ENCODE results near the gene PKP3. TPM values are rescaled to one million over a fixed set of nuclear protein-coding genes. Genes with fewer than 3 reads are reported as not detected.

PKP3 gene
- total RNA-seq, 6 donors from 2014 or later, result 33.4 to 86.3 (median 55.2) TPM

- DNase-seq, result peak in 1 of 2 donors; percentile 57
- Histone ChIP-seq H3K27me3 (no peaks in the 10 kb centered on the region), H3K4me3 (peak overlapping the region in 1 of 4 donors; percentile 90), H3K27ac (peak overlapping the region in 1 of 4 donors; percentile 45), H3K4me1 (peaks cover 35 to 58% (median 42%) of the 10 kb centered on the region in 4 donors), H3K9me3 (no peaks in the 10 kb centered on the region), H3K36me3 (no peaks in the 10 kb centered on the region)
- ATAC-seq (ENCODE audit: low FRiP score in 2 of 2), result no peak
- WGBS, 2 donors, result 63% methylated on average over 14 of the region's 15 CpGs; no CpG with 5 or more reads in 1 of the 2 donors
- no peak for TF ChIP-seq POLR2A (IDR thresholded peaks at IDR 0.05)
- no peak for TF ChIP-seq POLR2AphosphoS5 (IDR thresholded peaks at IDR 0.05)
- no peak for TF ChIP-seq EP300 (IDR thresholded peaks at IDR 0.05)
- TF ChIP-seq CTCF (IDR thresholded peaks at IDR 0.05), result no peak
Observed at GRCh38 chr11:412641-413119, 18.7 kb downstream of the PKP3 start.

- peak overlapping the region in 3 of 4 donors; percentile 64 to 90 (median 72) for H3K4me3 ChIP-seq
- no peak for ATAC-seq (ENCODE audit: low FRiP score in 2 of 2)
- TF ChIP-seq EP300 (IDR thresholded peaks at IDR 0.05) (no peak), POLR2AphosphoS5 (IDR thresholded peaks at IDR 0.05) (no peak)
- peak in 1 of 2 donors; percentile 65 for DNase-seq
- H3K9me3 ChIP-seq, result no peaks in the 10 kb centered on the region
- peaks cover 34 to 56% (median 44%) of the 10 kb centered on the region in 4 donors for H3K4me1 ChIP-seq
- WGBS, 2 donors, result 15 to 24% methylated on average over 10 to 12 of the region's 14 CpGs
- no peaks in the 10 kb centered on the region for H3K27me3 ChIP-seq
- H3K27ac ChIP-seq, result peak overlapping the region in 2 of 4 donors; percentile 45 to 53
- no peaks in the 10 kb centered on the region for H3K36me3 ChIP-seq
Observed at GRCh38 chr11:413120-414081, 19.4 kb downstream of the PKP3 start.

GRCh38 chr11:414318-414857 lies 20.4 kb downstream of the PKP3 start:
- ATAC-seq (ENCODE audit: low FRiP score in 2 of 2), result no peak
- TF ChIP-seq POLR2A (IDR thresholded peaks at IDR 0.05) (no peak), EP300 (IDR thresholded peaks at IDR 0.05) (no peak)
- H3K4me1 ChIP-seq, result peaks cover 34 to 56% (median 44%) of the 10 kb centered on the region in 4 donors
- DNase-seq, result peak in 1 of 2 donors; percentile 68
- H3K27me3 ChIP-seq, result no peaks in the 10 kb centered on the region
- H3K36me3 ChIP-seq, result no peaks in the 10 kb centered on the region
- H3K9me3 ChIP-seq, result no peaks in the 10 kb centered on the region
- H3K4me3 ChIP-seq, result peak overlapping the region; percentile 18 to 90 (median 68)
- WGBS, 2 donors, result 38% methylated on average over 9 of the region's 9 CpGs
- H3K27ac ChIP-seq, result peak overlapping the region in 3 of 4 donors; percentile 39 to 92 (median 70)

GRCh38 chr11:415640-416041 lies 21.6 kb downstream of the PKP3 start:
- no peak for DNase-seq
- 41% methylated on average over 5 of the region's 5 CpGs; no CpG with 5 or more reads in 1 of the 2 donors for WGBS, 2 donors
- peak overlapping the region; percentile 64 to 90 (median 70) for H3K4me3 ChIP-seq
- no peaks in the 10 kb centered on the region for H3K36me3 ChIP-seq
- H3K4me1 ChIP-seq, result peaks cover 34 to 56% (median 44%) of the 10 kb centered on the region in 4 donors
- TF ChIP-seq POLR2A (IDR thresholded peaks at IDR 0.05) (no peak), CTCF (IDR thresholded peaks at IDR 0.05) (no peak), POLR2AphosphoS5 (IDR thresholded peaks at IDR 0.05) (no peak), EP300 (IDR thresholded peaks at IDR 0.05) (no peak)
- no peaks in the 10 kb centered on the region for H3K9me3 ChIP-seq
- ATAC-seq (ENCODE audit: low FRiP score in 2 of 2), result no peak
- H3K27me3 ChIP-seq, result no peaks in the 10 kb centered on the region
- H3K27ac ChIP-seq, result peak overlapping the region; percentile 85 to 92 (median 90)

- ATAC-seq (ENCODE audit: low FRiP score in 2 of 2) (peak in 1 of 2 donors; percentile 1), DNase-seq (peak in 1 of 2 donors; percentile 73)
- H3K4me1 ChIP-seq, result peaks cover 34 to 56% (median 44%) of the 10 kb centered on the region in 4 donors
- no peaks in the 10 kb centered on the region for H3K9me3 ChIP-seq
- TF ChIP-seq CTCF (IDR thresholded peaks at IDR 0.05) (no peak), POLR2A (IDR thresholded peaks at IDR 0.05) (no peak), EP300 (IDR thresholded peaks at IDR 0.05) (no peak), POLR2AphosphoS5 (IDR thresholded peaks at IDR 0.05) (no peak)
- WGBS, 2 donors, result 8% methylated on average over 32 of the region's 45 CpGs; no CpG with 5 or more reads in 1 of the 2 donors
- H3K36me3 ChIP-seq, result no peaks in the 10 kb centered on the region
- H3K27ac ChIP-seq, result peak overlapping the region; percentile 85 to 92 (median 90)
- H3K4me3 ChIP-seq, result peak overlapping the region; percentile 64 to 90 (median 70)
- H3K27me3 ChIP-seq, result no peaks in the 10 kb centered on the region
Observed at GRCh38 chr11:416051-416756, 22.2 kb downstream of the PKP3 start.

Data from upper lobe of left lung (tissue), 6 donors.